C4-2B (cell line): Measurements from ENCODE around the gene PDE4B.

Source experiments
- CTCF ChIP-seq: fragments of 450-650 bp; conservative IDR thresholded peaks from 2 replicates; pipeline ENCODE4 v1.5.1; 2017; ENCODE audit warnings: mild to moderate bottlenecking
- ZFX ChIP-seq: fragments of 450-650 bp; IDR thresholded peaks from 2 replicates; pipeline ENCODE4 v1.6.1; 2017

GRCh38 chr1:66134004-66134403 is 341.3 kb downstream of the PDE4B start:
- TF ChIP-seq CTCF (no peak), ZFX (no peak)
